GM18520 (cell line): ENCODE results near the gene GALNTL6.

ENCODE experiments used
- ATAC-seq: cut with Tn5 transposase; IDR thresholded peaks from one replicate; pipeline ENCODE4 v1.9.1; 2021; ENCODE audit not compliant: unreplicated experiment

GALNTL6 gene

GRCh38 chr4:172099376-172099775, 286.2 kb downstream of the GALNTL6 start:
- ATAC-seq = no peak

GRCh38 chr4:172103456-172103855, 290.3 kb downstream of the GALNTL6 start:
- ATAC-seq = no peak

- peak; percentile 48 for ATAC-seq
Measured at GRCh38 chr4:172104539-172104938, 291.3 kb downstream of the GALNTL6 start.

- ATAC-seq = no peak
Measured at GRCh38 chr4:172105918-172106317, 292.7 kb downstream of the GALNTL6 start.

- ATAC-seq = no peak
Measured at GRCh38 chr4:172109466-172109865, 296.3 kb downstream of the GALNTL6 start.

GRCh38 chr4:172124656-172125308, 311.6 kb downstream of the GALNTL6 start:
- ATAC-seq = no peak

GRCh38 chr4:172125443-172125842, 312.2 kb downstream of the GALNTL6 start:
- ATAC-seq = no peak

GRCh38 chr4:172127168-172127567, 314.0 kb downstream of the GALNTL6 start:
- no peak for ATAC-seq

- no peak for ATAC-seq
Measured at GRCh38 chr4:172129593-172129992, 316.4 kb downstream of the GALNTL6 start.

GRCh38 chr4:172134521-172134920, 321.3 kb downstream of the GALNTL6 start:
- ATAC-seq = no peak

GRCh38 chr4:172141025-172141424, 327.8 kb downstream of the GALNTL6 start:
- ATAC-seq = no peak

GRCh38 chr4:172142281-172142741, 329.1 kb downstream of the GALNTL6 start:
- ATAC-seq = no peak

- no peak for ATAC-seq
Measured at GRCh38 chr4:172143605-172144314, 330.6 kb downstream of the GALNTL6 start.

GRCh38 chr4:172147687-172148086, 334.5 kb downstream of the GALNTL6 start:
- no peak for ATAC-seq

- ATAC-seq = no peak
Measured at GRCh38 chr4:172149329-172149728, 336.1 kb downstream of the GALNTL6 start.

GRCh38 chr4:172152284-172152683, 339.1 kb downstream of the GALNTL6 start:
- ATAC-seq = peak; percentile 42

- ATAC-seq = no peak
Measured at GRCh38 chr4:172153719-172154118, 340.5 kb downstream of the GALNTL6 start.

- no peak for ATAC-seq
Measured at GRCh38 chr4:172155838-172156345, 342.7 kb downstream of the GALNTL6 start.

- ATAC-seq = no peak
Measured at GRCh38 chr4:172157946-172158345, 344.7 kb downstream of the GALNTL6 start.

GRCh38 chr4:172163215-172163614, 350.0 kb downstream of the GALNTL6 start:
- ATAC-seq = no peak

- ATAC-seq = no peak
Measured at GRCh38 chr4:172168888-172169287, 355.7 kb downstream of the GALNTL6 start.

GRCh38 chr4:172169871-172170270, 356.7 kb downstream of the GALNTL6 start:
- ATAC-seq = no peak
